Colonic mucosa (tissue), 4 donors: ENCODE measurements around the gene ANKH. TPM values are rescaled to one million over a fixed set of nuclear protein-coding genes. Genes with fewer than 3 reads are reported as not detected.
"Not testable (repeated sequence)": the region's sequence is repeated elsewhere in the genome, so short reads cannot be mapped to it uniquely, and the experiment has no call there.

Source experiments
- DNase-seq: peaks from one replicate; pipeline ENCODE4 v3.0.0-alpha.2; 2020
- H3K27ac ChIP-seq: fragments of 200-600 bp; one replicate; pipeline ENCODE4 v1.8.0; 2021
- H3K27me3 ChIP-seq: fragments of 200-600 bp; one replicate; pipeline ENCODE4 v1.8.0; 2021
- H3K36me3 ChIP-seq: fragments of 200-600 bp; one replicate; pipeline ENCODE4 v1.8.0; 2021
- H3K4me1 ChIP-seq: fragments of 200-600 bp; one replicate; pipeline ENCODE4 v1.8.0; 2021; ENCODE audit warnings: mild to moderate bottlenecking
- H3K4me3 ChIP-seq: fragments of 200-600 bp; one replicate; pipeline ENCODE4 v1.8.0; 2021
- H3K9ac ChIP-seq, 2 donors: one replicate each; pipeline ENCODE4 v1.7.0; 2013; ENCODE audit warnings: control low read depth in 2 of 2, low read depth in 2 of 2, low read length in 2 of 2
- H3K9me3 ChIP-seq: fragments of 200-600 bp; one replicate; pipeline ENCODE4 v1.8.0; 2021
- intact Hi-C: fragments of 100-400 bp; cut with DNase I; formaldehyde crosslinking; loops from one replicate; pipeline ENCODE4 v1.14.1; 2022
- total RNA-seq, 2 donors: library from RNA; stranded (reverse); fragmentation: NEBNext Ultra II Directional in 1 of 2; extraction: Animal tissue kit (Norgen Biotek cat#: 25700) in 1 of 2; gene quantifications; one replicate each; pipeline ENCODE4 v1.2.1, GENCODE V29; 2021
- TF ChIP-seq, protein P1 (sequence below): fragments of 200-600 bp; IDR thresholded peaks from one replicate; pipeline ENCODE4 v1.8.0; 2022; ENCODE audit warnings: antibody characterized with exemption, mild to moderate bottlenecking
- donor health status: healthy.
- donor health status: DM: no; HTN: no; CAD: no.
- donor health status: DM: no; HTN: no; CAD: no.

ANKH gene
- total RNA-seq, 2 donors from 2014 or later, result 81.8 to 103 TPM

- H3K27me3 ChIP-seq, result no peaks in the 10 kb centered on the region
- H3K9ac ChIP-seq, result no peak overlapping the region
- no peaks in the 10 kb centered on the region for H3K36me3 ChIP-seq
- H3K4me3 ChIP-seq, result no peak overlapping the region
- H3K4me1 ChIP-seq, result no peaks in the 10 kb centered on the region
- DNase-seq, result no peak
- H3K27ac ChIP-seq, result no peak overlapping the region
- H3K9me3 ChIP-seq, result no peaks in the 10 kb centered on the region
- TF ChIP-seq, protein P1, sequence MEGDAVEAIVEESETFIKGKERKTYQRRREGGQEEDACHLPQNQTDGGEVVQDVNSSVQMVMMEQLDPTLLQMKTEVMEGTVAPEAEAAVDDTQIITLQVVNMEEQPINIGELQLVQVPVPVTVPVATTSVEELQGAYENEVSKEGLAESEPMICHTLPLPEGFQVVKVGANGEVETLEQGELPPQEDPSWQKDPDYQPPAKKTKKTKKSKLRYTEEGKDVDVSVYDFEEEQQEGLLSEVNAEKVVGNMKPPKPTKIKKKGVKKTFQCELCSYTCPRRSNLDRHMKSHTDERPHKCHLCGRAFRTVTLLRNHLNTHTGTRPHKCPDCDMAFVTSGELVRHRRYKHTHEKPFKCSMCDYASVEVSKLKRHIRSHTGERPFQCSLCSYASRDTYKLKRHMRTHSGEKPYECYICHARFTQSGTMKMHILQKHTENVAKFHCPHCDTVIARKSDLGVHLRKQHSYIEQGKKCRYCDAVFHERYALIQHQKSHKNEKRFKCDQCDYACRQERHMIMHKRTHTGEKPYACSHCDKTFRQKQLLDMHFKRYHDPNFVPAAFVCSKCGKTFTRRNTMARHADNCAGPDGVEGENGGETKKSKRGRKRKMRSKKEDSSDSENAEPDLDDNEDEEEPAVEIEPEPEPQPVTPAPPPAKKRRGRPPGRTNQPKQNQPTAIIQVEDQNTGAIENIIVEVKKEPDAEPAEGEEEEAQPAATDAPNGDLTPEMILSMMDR, result no peak
- intact Hi-C loops, result no loop called here
Measured at GRCh38 chr5:14801792-14802191, 69.8 kb downstream of the ANKH start.

- H3K4me3 ChIP-seq, H3K9ac ChIP-seq, H3K27ac ChIP-seq, DNase-seq, H3K4me1 ChIP-seq, H3K27me3 ChIP-seq, intact Hi-C loops, H3K36me3 ChIP-seq, H3K9me3 ChIP-seq: not testable (repeated sequence)
Measured at GRCh38 chr5:14797385-14797784, 74.2 kb downstream of the ANKH start.

DNA sequence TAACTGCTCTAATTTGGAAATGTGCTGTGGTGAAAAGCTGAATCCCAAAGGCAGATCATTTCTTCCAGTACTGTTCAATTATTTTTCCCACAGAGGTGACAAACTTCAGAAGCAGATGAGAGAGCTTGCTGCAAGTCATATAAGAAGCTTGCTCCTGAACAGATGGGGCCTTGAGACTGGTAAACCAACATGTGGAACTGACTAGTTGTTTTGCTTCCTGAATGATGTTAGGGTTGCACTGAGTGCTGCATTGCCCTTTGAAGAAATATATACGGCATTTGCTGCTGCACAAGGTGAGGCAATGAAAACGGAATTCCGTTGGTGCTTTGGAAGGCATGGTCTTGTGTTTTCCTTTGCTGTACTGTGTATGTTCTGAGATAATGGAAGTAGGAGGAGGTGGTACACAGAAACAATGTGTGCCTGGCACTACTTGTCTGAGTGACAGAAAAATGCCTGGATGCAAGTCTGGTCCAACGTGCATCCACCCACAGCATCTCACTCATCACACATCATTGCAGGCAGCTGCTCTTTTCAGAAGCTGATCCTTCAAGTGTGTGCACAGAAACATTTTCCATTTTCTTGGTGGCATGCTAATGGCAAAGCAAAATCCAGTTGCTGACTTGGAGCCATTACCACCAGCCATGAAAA, 76.9 kb downstream of the ANKH start:
- no peak overlapping the region for H3K9ac ChIP-seq
- no peaks in the 10 kb centered on the region for H3K36me3 ChIP-seq
- no peak for DNase-seq
- intact Hi-C loops, result no loop called here
- TF ChIP-seq, protein P1, result no peak
- no peaks in the 10 kb centered on the region for H3K9me3 ChIP-seq
- H3K27me3 ChIP-seq, result no peaks in the 10 kb centered on the region
- no peak overlapping the region for H3K27ac ChIP-seq
- H3K4me3 ChIP-seq, result no peak overlapping the region
- H3K4me1 ChIP-seq, result no peaks in the 10 kb centered on the region

GRCh38 chr5:14793851-14794250, 77.7 kb downstream of the ANKH start:
- intact Hi-C loops, result no loop called here
- H3K36me3 ChIP-seq, result no peaks in the 10 kb centered on the region
- H3K27me3 ChIP-seq, result no peaks in the 10 kb centered on the region
- H3K27ac ChIP-seq, result no peak overlapping the region
- no peaks in the 10 kb centered on the region for H3K9me3 ChIP-seq
- H3K4me1 ChIP-seq, result no peaks in the 10 kb centered on the region
- no peak for DNase-seq
- no peak overlapping the region for H3K4me3 ChIP-seq
- TF ChIP-seq, protein P1, result no peak
- no peak overlapping the region for H3K9ac ChIP-seq

- intact Hi-C loops, result no loop called here
- H3K9ac ChIP-seq, result no peak overlapping the region
- H3K27me3 ChIP-seq, result no peaks in the 10 kb centered on the region
- no peak overlapping the region for H3K27ac ChIP-seq
- no peak overlapping the region for H3K4me3 ChIP-seq
- TF ChIP-seq, protein P1, result no peak
- no peak for DNase-seq
- no peaks in the 10 kb centered on the region for H3K4me1 ChIP-seq
- H3K9me3 ChIP-seq, result no peaks in the 10 kb centered on the region
- no peaks in the 10 kb centered on the region for H3K36me3 ChIP-seq
Measured at GRCh38 chr5:14790911-14791310, 80.7 kb downstream of the ANKH start.

GRCh38 chr5:14790220-14790619, 81.4 kb downstream of the ANKH start:
- intact Hi-C loops, result no loop called here
- Histone ChIP-seq H3K27ac (no peak overlapping the region), H3K9me3 (no peaks in the 10 kb centered on the region), H3K27me3 (no peaks in the 10 kb centered on the region), H3K4me1 (no peaks in the 10 kb centered on the region), H3K4me3 (no peak overlapping the region), H3K36me3 (no peaks in the 10 kb centered on the region), H3K9ac (no peak overlapping the region)
- no peak for DNase-seq
- TF ChIP-seq, protein P1, result no peak
